DMS53 (cell line): ENCODE data around the gene PLGRKT.
"Not testable (repeated sequence)": the region's sequence is repeated elsewhere in the genome, so short reads cannot be mapped to it uniquely, and the experiment has no call there.

Source experiments
- DNase-seq: peaks from one replicate; lab custom pipeline; 2025; lab: John Stamatoyannopoulos, UW

PLGRKT gene

DNA sequence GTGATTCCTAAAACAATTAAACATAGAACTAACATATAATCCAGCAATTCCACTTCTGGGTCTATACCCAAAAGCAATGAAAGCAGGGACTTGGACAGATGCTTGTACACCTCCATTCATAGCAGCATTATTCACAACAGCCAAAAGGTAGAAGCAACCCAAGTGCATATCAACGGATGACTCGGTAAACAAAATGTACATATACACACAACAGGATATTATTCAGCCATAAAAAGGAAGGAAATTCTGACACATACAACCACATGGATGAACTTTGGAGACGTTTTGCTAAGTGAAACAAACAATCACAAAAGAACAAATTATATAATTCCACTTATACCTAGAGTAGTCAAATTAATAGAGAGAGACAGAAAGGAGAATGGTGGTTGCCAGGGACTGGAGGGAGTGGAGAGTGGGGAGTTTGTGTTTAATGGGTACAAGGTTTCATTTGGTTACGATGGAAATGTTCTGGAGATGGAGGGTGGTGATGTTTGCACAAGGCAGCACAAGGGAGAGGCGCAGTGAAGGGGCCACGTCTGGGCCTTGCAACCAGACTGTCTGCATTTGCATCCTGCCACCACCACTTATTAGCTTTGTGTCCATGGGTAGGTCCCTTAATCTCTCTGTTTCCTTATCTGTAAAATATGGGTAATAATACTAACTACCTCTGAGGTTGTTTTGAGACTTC lies 61.8 kb downstream of the PLGRKT start:
- no peak for DNase-seq

- DNase-seq, result no peak
Observed at GRCh38 chr9:5375091-5375490, 62.6 kb downstream of the PLGRKT start.

DNA sequence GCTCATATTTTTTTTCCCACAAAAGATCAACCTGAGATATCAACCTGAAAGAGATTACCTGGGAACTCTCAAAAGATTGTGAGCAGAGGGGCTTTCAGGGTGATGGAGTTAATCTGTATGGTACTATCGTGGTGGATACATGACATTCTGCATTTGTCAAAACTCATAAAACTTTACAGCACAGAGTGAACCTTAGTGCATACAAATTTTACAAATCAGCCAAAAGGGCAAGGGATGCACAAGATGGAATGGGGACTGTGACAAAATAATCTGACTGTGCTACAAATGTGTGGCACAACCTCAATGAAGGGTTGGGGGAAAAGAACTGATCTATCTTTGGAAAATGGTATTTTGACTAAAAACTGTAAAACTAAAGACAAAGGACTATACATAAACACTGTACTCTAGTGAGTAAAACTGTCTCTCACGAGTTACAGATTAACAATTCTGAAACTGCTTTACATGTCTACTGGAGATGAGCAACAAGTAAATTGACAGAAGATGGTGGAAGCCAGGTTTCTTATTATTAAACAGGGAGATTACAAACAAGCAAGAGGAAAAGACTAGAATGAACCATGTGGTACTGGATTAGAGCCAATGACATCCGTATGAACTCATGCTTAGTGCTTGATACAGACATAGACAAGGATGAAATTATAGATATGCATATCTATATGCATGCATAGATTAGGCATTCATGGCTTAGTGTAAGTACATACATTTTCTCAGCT lies 73.3 kb downstream of the PLGRKT start:
- no peak for DNase-seq

DNA sequence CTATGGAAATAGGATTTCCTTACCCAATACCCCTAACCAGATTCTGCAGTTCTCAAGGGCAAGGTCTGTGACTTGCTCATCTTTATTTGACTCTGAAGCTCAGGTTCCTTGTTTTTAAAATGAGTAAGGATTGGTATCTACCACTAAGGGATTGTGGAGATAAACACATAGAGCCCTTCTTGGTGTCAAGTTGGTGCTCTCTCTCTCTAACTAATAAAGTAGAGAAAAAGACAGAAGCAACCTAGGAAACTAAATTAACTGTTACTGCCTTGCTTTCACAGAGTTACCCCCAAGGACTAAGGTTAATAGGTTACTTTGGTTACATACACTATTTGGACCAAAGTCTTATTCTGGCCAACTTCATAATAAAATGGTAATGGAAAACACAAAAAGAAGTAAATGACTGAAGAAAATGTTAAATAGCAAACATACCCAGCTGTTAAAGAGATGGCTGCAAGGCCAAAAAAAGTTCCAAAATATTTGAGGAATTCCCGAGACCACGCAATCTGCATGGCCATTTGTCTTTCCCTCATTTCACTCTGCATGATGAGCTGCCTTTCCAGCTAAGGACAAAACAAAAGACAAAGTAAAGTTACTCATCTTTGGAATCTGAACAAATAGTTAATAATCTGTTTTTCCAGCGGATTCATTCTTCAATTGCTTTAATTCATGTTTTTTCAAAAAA lies 76.3 kb downstream of the PLGRKT start:
- DNase-seq, result no peak

DNA sequence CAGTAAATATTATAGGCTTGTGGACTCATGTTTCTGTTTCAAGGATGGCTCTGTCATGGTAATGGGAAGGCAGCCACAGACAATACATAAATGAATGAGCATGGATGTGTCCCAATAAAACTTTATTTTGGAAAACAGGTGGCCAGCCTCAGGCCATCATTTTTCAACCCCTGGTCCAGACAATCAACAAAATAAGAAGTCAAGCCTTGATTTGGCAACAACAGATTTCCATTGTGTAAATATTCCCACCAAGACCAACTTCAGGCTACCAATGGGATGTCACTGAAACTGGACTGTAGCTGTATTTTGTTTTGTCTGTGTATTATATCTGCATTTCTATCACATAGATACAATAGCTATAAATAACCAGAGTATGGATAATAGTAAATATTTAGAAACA lies 77.4 kb downstream of the PLGRKT start:
- no peak for DNase-seq

DNA sequence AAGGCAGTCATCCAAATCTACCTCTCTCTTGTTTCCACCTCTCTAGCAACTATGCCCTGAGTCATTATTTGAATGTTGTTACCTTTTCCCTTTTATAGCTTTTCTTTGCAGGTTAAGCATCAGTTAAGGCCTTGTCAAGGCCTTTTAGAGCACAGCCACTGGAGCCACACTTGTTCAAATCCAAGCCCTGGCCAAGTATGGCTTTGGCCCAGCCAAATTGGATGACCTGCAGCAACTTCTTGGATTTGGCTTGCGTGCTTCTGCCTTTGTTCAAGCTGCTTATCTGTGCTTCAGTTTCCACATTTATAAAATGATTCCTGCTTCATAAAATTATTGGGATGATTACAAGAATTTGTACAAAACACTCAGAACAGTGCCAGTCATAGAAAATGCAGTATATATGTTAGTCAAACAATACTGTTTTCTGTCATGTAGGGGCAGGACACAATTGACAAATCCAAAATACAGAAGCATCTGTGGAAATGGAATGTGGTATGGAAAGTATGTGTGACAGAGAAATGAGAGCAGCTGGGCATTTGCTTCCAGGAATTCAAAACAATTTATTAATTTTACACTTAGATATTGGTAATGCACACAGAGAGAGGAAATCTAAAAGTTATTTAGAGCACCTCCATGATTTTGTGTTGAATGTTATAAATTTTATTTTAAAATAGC lies 80.2 kb downstream of the PLGRKT start:
- no peak for DNase-seq

DNA sequence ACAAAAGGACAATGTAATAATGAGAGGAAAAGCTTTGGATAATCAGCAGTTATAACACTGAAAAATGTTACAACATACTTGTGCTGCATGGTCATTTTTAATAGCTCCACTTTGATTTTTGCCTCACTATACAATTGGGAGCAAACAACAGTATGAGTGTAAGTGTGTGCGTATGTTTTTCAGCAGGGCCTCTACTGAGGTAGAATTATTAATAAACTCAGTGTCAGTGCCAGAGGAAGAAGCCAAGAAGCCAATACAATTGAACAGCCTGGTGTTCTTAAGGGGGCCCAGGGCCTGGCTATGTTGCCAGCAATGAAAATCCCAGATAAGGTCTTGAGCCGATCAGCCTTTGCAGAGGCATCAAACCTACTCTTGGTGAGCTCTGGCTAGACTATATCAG lies 81.9 kb downstream of the PLGRKT start:
- no peak for DNase-seq

GRCh38 chr9:5355226-5355625 lies 82.5 kb downstream of the PLGRKT start:
- no peak for DNase-seq

GRCh38 chr9:5354184-5354583 lies 83.5 kb downstream of the PLGRKT start:
- DNase-seq, result no peak

- DNase-seq, result no peak
Observed at GRCh38 chr9:5352637-5353248, 85.0 kb downstream of the PLGRKT start.

GRCh38 chr9:5338992-5339981 lies 98.4 kb downstream of the PLGRKT start, which contains the start of gene RLN1:
Gene RLN1, minus strand, starts transcription at chr9:5339876. Its CDS starts 130 bp downstream, at chr9:5339746.
- DNase-seq, result peak; percentile 58

DNA sequence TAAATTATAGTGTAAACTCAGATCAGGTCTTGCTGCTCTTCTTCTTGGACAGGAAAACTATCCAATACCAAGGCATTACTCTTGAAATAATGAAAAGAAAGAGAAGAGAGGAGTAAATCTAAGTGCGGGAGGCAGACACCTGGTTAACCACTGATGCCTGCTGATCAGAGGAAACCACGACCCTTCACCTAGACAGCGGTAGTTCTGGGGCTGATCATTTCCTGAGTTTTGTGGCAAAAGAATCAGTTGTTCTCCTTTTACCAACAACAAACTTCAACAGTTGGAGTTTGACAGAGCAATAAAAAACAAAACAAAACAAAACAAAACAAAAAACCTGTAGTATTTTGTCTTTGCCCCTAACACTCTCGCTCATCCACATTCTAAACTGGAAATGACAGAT lies 101.0 kb downstream of the PLGRKT start:
- DNase-seq, result no peak

GRCh38 chr9:5331276-5331675 lies 106.4 kb downstream of the PLGRKT start:
- not testable (repeated sequence) for DNase-seq

DNA sequence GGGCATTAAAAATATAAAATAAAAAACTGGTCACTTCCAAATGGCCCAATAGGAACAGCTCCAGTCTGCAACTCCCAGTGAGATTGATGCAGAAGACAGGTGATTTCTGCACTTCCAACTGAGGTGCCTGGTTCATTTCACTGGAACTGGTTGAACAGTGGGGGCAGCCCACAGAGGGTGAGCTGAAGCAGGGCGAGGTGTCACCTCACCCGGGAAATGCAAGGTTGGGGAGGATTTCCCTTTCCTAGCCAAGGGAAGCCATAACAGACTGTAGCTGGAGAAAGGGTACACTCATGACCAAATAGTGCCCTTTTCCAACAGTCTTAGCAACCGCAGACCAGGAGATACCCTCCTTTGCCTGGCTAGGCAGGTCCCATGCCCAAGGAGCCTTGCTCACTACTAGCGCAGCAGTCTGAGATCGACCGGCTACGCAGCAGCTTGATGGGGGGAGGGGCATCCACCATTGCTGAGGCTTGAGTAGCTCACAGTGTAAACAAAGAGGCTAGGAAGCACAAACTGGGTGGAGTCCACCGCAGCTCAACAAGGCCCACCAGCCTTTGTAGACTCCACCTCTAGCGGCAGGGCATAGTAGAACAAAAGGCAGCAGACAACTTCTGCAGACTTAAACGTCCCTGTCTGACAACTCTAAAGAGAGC lies 110.7 kb downstream of the PLGRKT start:
- peak; percentile 90 for DNase-seq

- DNase-seq, result peak; percentile 8
Observed at GRCh38 chr9:5326187-5326586, 111.5 kb downstream of the PLGRKT start.

DNA sequence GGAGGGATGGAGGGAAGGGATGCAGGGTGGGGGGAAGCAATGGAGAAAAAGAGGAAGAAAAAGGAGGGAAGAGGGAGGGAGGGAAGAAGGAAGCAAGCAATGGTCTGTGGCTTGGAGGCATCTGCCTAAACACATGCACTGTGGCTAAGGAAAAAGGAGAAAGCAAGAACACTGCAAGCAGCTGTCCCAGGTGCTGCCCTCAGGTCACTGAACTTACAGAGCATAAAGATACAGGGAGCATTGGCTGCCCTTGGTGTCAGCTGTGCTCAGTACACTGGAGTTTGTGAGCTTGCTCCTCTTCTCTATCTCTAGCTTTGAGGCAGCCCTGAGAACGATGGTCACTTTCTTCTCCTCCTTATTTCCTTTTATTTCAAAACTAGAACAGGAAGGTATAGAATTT lies 116.1 kb downstream of the PLGRKT start:
- not testable (repeated sequence) for DNase-seq

GRCh38 chr9:5321058-5321457 lies 116.7 kb downstream of the PLGRKT start:
- peak; percentile 18 for DNase-seq

DNA sequence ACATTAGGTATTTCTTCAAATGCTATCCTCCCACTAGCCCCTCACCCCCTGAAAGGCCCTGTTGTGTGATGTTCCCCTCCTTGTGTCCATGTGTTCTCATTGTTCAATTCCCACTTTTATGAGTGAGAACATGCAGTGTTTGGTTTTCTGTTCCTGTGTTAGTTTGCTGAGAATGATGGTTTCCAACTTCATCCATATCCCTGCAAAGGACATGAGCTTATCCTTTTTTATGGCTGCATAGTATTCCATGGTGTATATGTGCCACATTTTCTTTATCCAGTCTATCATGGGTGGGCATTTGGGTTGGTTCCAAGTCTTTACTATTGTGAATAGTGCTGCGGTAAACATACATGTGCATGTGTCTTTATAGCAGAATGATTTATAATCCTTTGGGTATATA lies 121.3 kb downstream of the PLGRKT start:
- not testable (repeated sequence) for DNase-seq

- no peak for DNase-seq
Observed at GRCh38 chr9:5315187-5315923, 122.4 kb downstream of the PLGRKT start.
